Neutrophil (primary cell): Measurements from ENCODE around the gene PDGFD.

Experiments used
- H3K27ac ChIP-seq: fragments of 200-600 bp; sonication (generic); 2 replicates; pipeline ENCODE4 v1.5.1; 2016; ENCODE audit warnings: mild to moderate bottlenecking, moderate library complexity
- H3K27me3 ChIP-seq: fragments of 200-600 bp; sonication (generic); 2 replicates; pipeline ENCODE4 v1.6.0; 2016; ENCODE audit warnings: mild to moderate bottlenecking
- H3K36me3 ChIP-seq: fragments of 200-600 bp; sonication (generic); 2 replicates; pipeline ENCODE4 v1.5.1; 2017
- H3K4me1 ChIP-seq, 2 experiments: fragments of 200-600 bp in 1 of 2; sonication (generic) in 1 of 2; 1 replicate in 1 of 2; 2 replicates in 1 of 2; pipeline versions ENCODE4 v1.5.1 to v1.6.1; 2013 to 2016; ENCODE audit warnings: low read depth in 1 of 2, low read length in 1 of 2, mild to moderate bottlenecking in 1 of 2, moderate library complexity in 1 of 2; ENCODE audit not compliant: control insufficient read depth in 1 of 2, insufficient read depth in 1 of 2
- H3K4me3 ChIP-seq, 2 experiments: fragments of 200-600 bp in 1 of 2; sonication (generic) in 1 of 2; 1 replicate in 1 of 2; 2 replicates in 1 of 2; pipeline ENCODE4 v1.5.1; 2013 to 2016; ENCODE audit warnings: low read depth in 1 of 2, low read length in 1 of 2, mild to moderate bottlenecking in 1 of 2, moderate library complexity in 1 of 2
- H3K9me3 ChIP-seq: fragments of 200-600 bp; sonication (generic); 2 replicates; pipeline ENCODE4 v1.5.1; 2016
- TF ChIP-seq, protein P1 (sequence below): fragments of 200-600 bp; sonication (generic); IDR thresholded peaks from 2 replicates; pipeline ENCODE4 v1.5.1; 2016; ENCODE audit warnings: antibody characterized with exemption

The PDGFD gene

DNA sequence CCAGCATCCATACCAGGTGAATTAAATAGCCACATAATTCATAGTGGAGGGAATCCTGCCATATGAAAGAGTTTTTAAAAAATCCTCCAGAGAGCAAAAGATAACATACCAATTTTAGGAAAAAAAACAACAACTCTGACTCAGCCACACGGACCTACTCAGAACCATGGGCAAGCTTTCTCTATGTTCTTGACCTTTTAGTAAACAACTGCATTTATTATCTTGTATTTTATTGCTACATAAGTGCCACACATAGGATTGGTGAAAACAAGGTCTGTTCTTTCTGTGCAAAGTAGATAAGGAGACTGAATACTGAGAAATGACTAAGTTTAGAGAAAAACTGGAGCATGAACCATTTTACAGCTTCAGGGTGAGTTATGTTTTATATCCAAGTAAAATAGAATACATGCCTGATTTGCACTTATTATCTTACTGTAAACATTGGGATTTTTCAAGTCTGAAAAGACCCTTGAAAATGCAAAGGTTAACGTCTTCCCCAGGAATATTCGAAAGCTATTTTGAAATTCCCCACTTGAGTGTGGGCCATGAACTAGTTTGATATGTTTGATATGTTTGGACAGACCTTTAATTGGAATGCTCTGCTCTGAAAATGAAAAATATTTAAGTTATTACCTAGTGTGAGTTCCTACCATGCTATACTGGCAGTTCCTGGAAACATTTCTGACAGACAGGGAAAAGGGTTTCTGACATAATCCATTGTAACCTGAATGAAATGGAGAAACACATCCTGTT lies 217.0 kb downstream of the PDGFD start:
- H3K36me3 ChIP-seq, result no peaks in the 10 kb centered on the region
- TF ChIP-seq, protein P1, sequence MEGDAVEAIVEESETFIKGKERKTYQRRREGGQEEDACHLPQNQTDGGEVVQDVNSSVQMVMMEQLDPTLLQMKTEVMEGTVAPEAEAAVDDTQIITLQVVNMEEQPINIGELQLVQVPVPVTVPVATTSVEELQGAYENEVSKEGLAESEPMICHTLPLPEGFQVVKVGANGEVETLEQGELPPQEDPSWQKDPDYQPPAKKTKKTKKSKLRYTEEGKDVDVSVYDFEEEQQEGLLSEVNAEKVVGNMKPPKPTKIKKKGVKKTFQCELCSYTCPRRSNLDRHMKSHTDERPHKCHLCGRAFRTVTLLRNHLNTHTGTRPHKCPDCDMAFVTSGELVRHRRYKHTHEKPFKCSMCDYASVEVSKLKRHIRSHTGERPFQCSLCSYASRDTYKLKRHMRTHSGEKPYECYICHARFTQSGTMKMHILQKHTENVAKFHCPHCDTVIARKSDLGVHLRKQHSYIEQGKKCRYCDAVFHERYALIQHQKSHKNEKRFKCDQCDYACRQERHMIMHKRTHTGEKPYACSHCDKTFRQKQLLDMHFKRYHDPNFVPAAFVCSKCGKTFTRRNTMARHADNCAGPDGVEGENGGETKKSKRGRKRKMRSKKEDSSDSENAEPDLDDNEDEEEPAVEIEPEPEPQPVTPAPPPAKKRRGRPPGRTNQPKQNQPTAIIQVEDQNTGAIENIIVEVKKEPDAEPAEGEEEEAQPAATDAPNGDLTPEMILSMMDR, result no peak
- H3K27me3 ChIP-seq, result no peaks in the 10 kb centered on the region
- H3K27ac ChIP-seq, result no peak overlapping the region
- H3K4me1 ChIP-seq, result peaks cover 7 to 15% of the 10 kb centered on the region in 2 experiments
- H3K4me3 ChIP-seq, result no peak overlapping the region
- H3K9me3 ChIP-seq, result no peaks in the 10 kb centered on the region

DNA sequence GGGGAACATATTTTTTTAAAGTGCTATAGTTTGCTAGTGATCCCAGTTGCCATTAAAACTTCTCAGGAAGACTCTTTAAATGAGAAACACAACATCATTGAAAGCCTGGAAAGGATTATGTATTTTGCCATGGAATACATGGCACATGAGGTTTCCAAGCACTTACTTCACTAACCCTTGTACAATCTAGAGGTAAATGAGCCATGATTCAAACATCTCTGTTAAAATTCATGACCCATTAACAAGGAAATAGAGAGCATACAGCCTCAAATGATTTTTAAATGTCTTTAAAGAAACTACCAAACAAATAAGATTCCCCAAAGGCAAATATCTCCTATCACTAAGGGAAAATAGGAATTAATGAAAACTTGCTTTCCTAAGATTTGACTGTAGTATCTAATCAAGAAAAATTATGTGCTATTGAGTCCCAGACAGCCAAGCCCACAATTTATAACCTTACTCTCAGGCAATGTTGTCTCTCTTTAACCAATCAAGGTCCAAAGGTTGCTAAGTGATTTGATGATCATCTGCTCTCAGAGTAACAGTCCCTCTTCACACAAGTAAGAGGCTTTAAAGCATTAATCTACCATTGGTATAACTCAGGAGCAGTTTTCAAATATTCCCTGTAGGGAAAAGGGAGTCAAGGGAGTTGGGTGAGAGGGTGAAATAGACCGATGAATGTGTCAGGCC lies 219.6 kb downstream of the PDGFD start:
- no peaks in the 10 kb centered on the region for H3K36me3 ChIP-seq
- H3K4me1 ChIP-seq, result peaks cover 7 to 16% of the 10 kb centered on the region in 2 experiments
- H3K9me3 ChIP-seq, result no peaks in the 10 kb centered on the region
- no peak overlapping the region for H3K4me3 ChIP-seq
- TF ChIP-seq, protein P1, result no peak
- H3K27me3 ChIP-seq, result no peaks in the 10 kb centered on the region
- H3K27ac ChIP-seq, result no peak overlapping the region

DNA sequence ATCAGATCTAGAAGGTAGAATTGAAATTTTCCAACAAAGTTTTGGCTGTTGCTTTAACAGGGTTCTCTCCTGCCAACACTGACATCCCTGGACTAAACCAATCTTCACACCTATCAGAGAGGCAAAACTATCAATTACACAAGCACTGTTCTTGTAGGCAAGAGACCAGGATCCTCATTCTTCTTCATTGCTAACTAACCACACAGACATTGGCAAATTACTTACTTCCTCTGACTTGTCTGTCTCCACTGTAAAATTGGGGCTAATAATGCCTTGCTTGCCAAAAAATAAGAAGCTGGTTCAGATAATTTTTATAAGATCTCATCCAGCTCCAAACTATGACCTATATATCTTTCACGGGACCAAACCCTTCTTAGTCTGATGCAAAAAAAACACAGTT lies 221.3 kb downstream of the PDGFD start:
- Histone ChIP-seq H3K4me3 (no peak overlapping the region), H3K9me3 (no peaks in the 10 kb centered on the region), H3K36me3 (no peaks in the 10 kb centered on the region), H3K4me1 (peaks cover 7 to 16% of the 10 kb centered on the region in 2 experiments), H3K27ac (no peak overlapping the region), H3K27me3 (no peaks in the 10 kb centered on the region)
- TF ChIP-seq, protein P1, result no peak

DNA sequence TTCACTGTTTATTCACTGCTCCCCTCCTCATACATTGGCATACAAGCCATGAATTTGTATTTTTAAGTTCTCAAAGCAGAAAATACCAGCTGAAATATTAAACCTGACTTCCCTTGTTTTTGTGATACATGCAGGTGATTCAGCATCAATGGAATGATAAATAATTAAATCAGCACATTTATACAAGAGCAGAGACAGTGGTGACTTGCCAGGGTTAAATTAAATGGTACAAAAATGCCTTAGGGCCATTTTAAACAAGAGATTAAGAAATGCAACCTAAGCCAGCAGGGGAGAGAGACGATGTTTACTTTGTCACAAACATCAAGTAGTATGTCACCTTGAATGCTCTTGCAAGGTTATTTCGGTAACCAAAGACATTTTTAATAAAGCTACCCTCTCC lies 223.4 kb downstream of the PDGFD start:
- TF ChIP-seq, protein P1, result no peak
- no peak overlapping the region for H3K4me3 ChIP-seq
- no peaks in the 10 kb centered on the region for H3K36me3 ChIP-seq
- H3K4me1 ChIP-seq, result peaks cover 7 to 16% of the 10 kb centered on the region in 2 experiments
- H3K9me3 ChIP-seq, result no peaks in the 10 kb centered on the region
- H3K27ac ChIP-seq, result no peak overlapping the region
- H3K27me3 ChIP-seq, result no peaks in the 10 kb centered on the region

DNA sequence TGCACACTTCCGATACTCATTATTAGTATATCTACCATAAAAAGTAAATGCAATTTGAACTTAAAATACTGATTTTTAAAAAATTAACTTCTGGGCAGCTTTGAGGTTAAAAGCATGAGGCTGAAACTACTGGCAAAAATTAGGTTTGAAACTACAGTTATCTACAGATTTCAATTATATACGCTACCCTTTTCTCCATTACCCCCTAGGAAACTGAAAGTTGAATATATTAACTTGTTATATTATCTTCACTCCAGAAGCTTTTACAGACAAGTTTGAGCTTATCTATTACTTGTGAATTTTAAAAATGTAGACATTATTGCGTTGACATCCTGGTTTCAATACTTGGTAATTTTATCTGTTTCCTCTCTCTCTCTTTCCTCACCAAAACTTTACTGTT lies 224.3 kb downstream of the PDGFD start:
- TF ChIP-seq, protein P1, result no peak
- Histone ChIP-seq H3K36me3 (no peaks in the 10 kb centered on the region), H3K9me3 (no peaks in the 10 kb centered on the region)

More for the DNA sequence above, 224.3 kb downstream of the PDGFD start:
- Histone ChIP-seq H3K27me3 (no peaks in the 10 kb centered on the region), H3K4me1 (peaks cover 7 to 16% of the 10 kb centered on the region in 2 experiments), H3K4me3 (no peak overlapping the region), H3K27ac (no peak overlapping the region)
